ENCODE data around the gene PRICKLE3.

PRICKLE3 gene

DNA sequence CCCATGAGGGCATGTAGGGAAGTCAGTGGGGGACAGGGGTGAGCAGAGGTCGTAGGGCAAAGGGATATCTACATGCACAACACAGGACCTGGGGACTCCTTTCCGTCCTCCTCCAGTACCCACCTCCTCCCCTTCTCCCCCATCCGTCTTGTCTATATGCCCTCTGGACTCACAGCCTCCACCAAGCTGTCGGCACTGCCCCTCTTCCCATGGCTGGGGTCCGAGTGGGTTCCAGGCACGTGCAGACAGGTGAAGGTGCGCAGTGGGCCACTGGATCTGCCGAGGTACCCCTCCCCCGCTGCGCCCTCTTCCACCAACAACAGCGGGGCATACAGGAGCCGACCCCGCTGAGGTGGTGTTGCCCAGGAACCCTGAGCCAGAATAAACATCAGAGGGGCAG is 19.3 kb upstream of the PRICKLE3 start:
- DNase-seq (ENCODE audit: low spot score): no peak

DNA sequence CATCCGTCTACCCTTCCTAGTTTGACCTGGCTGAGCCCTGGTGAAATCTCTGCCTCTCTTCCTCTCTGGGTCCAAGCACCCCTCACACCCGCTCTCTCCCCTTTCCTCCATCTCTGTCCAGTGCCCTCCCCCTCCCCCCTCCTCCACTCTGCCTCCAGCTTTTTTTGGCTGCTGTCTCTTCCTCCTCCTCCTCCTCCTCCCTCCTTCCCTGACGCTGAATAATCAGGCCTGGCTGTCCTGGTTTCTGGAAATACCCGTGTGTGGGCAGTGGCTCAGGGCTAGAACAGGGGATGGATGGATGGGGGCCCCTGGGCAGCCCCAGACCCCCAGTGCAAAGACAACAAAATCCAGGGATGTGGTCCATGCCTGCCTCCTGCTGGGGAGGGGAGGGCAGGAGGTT is 18.5 kb upstream of the PRICKLE3 start:
- DNase-seq (ENCODE audit: low spot score): no peak

DNA sequence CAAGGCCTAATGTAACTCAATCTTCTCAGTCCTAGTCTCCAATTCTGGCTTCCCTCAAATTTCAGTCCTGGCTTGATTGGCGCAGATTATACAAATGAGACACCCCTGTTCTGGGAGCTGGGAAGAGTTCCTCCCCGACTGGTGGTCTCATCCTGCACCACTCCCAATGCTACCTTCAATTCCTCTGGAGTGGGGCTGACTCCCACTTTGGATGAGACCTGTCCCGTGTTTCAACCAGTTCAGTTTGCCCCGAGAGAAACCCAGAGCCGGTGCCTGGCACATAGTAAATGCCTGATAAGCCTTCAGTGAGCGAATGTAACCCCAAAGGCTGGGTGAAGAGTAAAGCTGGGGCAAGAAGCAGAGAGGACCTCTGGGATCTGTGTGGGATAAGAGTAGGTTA is 17.8 kb upstream of the PRICKLE3 start:
- no peak for DNase-seq (ENCODE audit: low spot score)

DNA sequence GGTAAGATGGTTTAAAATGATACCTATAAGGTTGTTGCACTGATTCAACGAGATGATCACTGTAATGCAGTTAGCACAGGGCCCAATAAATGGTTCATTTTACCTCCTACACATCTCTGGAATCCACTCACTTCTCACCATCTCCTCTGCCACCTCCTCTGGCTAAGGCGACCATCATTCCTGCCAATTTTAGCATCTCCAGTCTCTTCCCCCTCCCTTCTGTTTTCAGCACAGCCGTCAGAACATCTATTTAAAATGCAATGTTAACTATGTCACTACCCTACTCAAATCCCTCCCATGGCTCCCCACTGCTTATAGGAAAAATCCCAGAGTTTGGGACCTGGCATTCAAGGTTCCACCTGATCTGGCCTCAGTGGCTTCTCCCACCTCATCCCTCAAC is 17.4 kb upstream of the PRICKLE3 start:
- peak; percentile 39 for DNase-seq (ENCODE audit: low spot score)

DNA sequence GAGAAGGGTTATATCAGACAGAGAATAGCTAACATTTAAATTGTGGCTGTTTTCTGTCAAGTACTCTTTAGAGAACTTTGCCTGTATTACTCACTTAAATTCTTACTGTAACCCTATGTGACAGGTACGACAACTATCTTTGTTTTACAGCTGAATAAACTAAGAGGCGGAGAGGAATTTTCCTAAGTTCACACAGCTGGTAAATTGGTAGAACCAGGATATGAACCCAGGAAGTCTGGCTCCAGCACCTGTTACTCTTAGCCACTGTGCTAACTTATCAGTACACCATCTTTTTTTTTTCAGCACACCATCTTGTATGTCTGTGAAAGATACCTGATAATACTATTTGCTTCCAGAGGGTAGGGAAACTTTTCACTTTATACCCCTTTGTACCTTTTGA is 15.8 kb upstream of the PRICKLE3 start:
- DNase-seq (ENCODE audit: low spot score): no peak

DNA sequence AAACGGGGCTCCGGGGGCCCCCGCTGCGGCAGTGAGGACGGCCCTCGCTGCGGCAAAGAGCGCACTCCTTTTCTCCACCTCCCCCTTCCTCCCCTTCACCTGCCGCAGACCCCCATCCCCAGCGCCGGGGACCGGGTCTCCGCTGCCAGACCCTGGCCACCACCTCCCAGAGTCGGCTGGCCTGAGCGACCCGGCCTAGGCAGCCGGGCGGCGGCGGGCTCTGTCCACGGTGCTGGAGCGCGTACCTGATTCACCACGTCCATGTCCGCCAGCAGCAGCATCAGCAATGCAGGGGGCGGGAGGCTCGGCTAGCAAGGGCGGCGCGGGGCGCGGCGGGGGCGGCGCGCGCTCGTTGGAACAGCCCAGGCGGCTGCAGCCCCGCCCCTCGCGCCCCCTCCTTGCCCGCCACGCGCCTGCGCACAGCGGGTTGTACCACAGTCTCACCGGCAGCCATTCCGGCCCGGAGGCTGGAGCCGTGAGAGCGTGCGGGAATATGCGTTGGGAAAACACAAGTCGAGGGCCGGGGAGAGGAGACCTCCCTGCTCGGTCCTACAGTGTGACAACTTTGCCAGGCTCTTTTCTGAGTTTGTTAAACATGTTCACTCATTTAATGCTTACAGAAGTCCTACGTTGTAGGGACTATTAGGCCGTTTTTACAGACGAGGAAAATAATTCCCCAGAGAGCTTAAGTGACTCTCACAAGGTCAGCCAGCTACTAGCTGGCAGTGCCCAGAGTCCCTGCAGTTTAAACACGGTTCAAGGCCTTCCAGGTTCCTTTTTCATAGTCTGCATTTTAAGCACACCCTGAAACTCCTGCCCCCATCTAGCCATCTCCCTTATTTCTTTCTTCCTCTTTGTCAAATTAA is 14.0 kb upstream of the PRICKLE3 start, which contains the start of gene SYP:
SYP (minus strand) TSS at position 288 of the 866 bp plus-strand sequence; CDS start at position 281, 7 bp downstream.
- DNase-seq (ENCODE audit: low spot score): peak; percentile 80

DNA sequence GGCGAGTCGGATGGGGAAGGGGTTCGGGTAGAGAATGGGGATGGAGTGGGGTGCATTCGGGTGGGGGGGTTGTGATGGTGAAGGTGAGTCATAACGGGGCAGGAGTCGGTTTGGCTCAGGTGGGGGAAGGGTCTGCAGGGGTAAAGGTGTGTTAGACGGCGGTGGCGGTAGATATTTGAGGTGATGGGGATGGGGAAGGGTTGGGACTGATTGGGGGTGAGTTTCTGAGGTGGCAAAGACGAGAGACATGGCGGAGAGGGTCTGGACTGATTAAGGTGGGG is 13.1 kb upstream of the PRICKLE3 start:
- no peak for DNase-seq (ENCODE audit: low spot score)

DNA sequence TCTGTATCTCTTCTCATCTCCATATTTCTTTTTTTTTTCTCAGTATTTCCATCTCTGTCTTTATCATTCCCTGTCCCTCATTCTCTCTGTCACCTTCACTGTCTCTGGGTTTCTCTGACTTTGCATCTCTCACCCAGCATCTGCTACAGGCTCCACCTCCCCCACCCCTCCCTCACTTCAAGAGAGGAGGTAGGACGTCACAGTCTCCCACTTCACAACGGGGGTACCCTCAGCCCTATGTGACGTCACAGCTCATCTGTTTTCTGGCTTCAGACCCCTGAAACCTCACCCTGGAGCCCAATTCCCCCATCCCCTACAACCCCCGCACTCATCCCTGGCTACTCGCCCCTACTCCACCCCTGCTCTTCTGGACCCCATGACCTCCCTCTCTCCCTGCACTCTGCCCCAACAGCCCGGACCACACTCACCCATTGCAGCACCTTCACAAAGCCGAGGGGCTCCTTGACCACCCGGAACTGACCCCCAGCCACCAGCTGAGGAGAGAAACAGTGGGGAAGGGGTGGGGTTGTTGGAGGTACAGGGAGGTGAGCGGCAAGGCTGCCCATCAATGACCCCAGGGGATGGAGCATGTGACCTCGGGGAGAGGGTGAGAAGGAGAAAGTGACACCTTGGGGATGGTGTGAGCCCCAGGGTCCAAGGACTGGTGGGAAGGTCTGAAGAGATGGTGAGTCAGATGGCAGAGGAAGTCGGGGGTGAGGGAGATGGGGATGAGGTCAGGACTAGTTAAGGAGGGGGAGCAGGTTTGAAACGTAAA is 12.6 kb upstream of the PRICKLE3 start:
- no peak for DNase-seq (ENCODE audit: low spot score)

DNA sequence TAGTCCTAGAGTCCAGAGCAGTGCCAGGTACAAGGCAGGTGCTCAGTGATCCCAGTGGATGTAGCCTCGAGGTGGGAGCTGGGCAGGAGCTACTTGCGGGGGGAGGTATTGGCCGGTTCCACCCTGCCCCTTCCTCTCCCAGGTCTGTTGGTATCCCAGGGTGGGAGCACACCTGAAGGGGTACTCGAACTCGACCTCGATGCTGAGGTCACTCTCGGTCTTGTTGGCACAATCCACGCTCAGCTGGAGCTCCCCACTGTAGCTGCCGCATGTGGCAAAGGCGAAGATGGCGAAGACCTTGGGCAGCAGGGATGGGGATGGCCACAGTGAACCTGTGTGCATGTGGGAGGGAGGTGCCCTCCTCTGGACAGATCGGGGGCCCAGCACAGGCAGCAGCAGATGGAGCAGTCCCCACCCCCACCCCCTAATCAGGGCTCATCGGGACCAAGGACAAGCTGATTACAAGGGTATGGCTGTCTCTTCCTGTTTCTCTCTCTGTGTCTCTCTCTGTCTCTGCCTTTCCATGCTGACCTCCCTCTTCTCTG is 11.4 kb upstream of the PRICKLE3 start:
- DNase-seq (ENCODE audit: low spot score): no peak

DNA sequence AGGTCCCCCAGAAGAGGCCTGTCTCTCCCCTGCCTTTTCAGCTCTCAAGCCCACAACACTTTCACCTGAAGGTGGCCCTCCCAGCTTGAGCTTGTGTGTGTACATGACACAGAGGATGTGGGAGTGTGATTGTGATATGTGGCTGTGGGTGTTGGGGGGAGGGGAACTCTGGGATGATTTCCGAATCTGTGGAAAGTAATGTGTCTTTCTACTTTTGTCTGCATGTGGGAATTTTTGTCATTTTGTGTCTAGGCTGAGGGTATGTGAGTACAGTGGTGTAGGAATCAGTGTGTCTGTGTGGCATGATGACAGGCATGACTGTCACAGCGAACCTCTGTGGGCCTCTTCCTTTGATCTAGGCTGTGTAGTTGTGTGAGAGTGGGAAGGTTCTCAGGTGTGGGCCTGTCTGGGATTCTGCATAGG is 7.4 kb upstream of the PRICKLE3 start:
- peak; percentile 45 for DNase-seq (ENCODE audit: low spot score)

DNA sequence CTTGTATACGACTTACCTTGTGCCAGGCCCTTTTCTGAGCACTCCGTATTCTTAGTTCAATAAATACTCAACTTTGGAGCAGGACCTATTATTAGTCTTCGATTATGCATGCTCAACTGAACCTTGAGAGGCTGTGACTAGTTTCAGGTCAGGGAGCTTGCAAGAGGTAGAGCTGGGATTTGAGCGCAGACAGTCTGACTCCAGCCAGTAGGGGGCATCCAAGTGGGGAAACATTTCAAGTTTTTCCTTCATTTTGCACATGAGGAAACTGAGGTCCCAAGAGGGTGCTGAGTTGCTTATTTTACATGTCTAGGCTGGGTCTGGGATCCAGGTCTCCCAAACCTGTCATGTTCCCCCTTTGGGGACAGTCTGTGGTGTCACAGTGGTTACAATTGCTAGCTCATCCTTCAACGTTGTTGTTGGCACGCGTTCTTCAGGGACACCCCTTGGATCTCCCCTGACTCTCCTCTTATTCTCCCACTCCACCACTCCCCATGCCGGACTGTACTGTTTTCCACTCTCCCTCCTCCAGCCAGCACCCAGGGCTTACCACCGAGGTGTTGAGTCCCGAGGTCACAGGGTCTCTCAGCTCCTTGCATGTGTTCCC is 6.7 kb upstream of the PRICKLE3 start:
- DNase-seq (ENCODE audit: low spot score): no peak

DNA sequence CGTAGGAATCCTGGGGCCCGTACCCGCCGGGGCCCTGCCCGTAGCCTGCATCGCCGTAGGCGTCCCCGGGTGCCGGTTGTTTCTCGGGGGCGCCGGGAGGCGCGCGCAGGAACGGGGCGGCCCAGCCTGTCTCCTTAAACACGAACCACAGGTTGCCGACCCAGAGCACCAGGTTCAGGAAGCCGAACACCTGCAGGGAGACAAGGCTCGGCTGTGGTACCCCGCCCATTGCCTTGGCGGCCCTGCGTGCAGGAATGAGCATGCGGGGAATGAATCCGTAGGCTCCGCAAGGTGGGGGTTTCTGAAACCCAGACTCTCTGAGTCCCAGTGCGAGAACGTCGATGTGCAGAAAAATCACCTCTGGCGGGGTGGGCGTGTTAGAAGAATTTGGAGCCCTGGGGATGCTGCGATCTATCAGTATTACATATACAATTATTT is 5.4 kb upstream of the PRICKLE3 start:
- DNase-seq (ENCODE audit: low spot score): no peak

DNA sequence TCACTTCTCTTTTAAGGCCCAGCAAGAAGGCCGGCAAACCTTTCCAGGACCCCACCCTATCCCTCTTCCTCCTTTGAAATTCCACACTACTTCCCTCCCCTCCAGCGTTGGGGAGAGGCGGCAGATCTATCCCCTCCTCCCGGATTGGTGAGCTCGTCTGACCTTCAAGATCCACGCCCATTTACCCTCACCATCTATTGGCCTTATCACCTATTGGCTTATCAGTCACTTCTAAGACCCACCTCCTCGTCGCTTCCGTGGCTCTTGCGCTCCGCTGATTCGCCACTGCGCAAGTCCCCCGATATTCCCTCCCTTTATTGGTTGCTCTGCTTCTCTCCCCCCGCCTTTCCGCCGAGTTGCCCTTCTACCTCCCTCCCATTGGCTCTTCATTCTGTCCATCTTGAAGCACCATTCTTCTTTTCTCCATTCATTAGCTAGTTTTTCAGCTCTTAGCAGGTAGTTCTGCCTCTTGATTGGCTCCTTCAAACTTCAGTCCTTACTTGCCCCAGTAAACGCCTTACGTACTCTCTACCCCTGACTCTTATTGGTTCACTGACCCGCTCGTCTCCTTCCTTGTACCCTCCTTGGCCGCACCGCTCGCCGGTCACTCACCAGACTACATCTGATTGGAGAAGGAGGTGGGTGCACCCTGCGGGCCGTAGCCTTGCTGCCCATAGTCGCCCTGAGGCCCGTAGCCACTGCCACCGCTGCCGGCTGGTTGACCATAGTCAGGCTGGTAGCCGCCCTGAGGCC is 4.8 kb upstream of the PRICKLE3 start:
- peak; percentile 98 for DNase-seq (ENCODE audit: low spot score)

DNA sequence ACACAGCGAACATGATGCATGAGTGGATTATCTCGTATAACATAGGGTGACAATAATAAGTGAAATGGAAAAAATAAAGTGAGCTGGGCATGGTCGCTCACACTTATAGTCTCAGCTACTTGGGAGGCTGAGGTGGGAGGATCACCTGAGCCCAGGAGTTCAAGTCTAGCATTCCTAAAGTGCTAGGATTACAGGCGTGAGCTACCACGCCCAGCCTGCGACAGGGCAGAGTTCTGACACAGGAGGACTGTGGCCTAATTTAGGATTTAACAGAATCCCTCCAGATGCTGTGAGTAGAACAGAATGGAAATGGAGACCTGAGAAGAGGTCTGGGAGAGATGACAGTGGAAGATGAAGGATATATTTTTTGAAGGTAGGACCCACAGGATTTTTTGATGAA is 3.4 kb upstream of the PRICKLE3 start:
- DNase-seq (ENCODE audit: low spot score): no peak

DNA sequence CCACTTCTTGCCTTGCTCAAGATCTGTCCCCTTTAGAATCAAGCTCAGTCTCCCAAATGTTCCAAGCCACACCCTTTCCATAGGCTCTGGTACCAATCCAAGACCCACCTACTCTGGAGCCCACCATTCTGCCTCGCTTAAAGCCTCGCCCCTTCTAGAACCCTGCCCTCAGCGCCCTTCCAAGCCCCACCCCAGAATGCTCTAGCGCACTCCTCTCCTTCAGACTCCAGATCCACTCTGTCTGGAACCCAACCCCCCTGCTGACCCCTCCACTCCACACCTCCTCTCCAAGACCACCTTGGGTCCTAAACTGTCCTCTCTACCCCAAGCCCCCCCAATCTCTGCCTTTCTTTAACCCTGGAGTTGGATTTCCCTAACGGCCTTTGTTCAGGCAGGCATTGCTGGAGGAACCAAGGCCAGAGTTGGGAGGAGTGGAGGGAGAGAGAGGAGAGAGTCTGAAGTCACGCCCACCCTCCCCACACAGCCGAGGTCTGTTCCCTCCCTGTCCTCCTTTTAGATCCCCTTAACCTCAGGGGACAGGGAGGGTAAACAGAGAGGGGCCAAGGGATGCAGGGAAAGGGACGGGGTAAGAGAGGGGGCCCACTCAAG is 2.4 kb upstream of the PRICKLE3 start:
- no peak for DNase-seq (ENCODE audit: low spot score)

DNA sequence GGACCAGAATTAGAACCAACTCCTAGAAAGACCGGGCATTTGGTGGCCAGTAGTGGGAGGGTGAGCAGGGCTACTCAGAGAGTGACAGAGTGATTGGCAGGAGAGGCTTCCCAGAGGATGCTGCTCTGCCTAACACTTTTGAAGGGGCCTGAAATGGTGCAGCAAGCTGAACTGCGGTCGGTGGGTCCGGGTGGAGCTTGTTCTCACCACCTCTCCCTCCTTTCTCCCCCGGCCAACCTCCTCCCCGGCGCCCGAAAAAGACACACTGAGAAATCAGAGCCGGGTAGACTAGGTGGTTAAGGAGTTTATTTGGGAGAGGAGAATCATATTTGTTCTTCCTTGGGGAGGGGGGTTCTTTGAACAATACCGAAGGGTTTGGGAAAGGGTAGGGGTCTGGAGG is 1.4 kb upstream of the PRICKLE3 start:
- no peak for DNase-seq (ENCODE audit: low spot score)

DNA sequence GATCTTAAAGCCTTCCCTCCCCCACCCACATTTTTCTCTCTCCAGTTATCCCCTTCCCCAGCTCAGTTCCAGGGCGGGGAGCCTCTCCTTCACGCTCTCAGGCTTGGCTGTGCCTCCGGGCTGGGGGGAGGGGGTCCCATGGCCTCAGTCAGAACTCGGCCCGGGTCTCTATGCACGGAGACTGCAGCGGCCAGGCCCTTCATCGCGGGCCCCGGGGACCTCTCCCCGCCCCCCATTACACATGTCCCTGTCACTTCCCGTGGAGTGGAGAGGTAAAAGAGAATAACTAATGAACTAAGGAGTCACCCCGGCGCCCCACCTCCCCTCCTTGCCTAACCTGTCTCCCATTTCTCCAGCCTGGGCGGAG is 838 bp upstream of the PRICKLE3 start:
- no peak for DNase-seq (ENCODE audit: low spot score)

DNA sequence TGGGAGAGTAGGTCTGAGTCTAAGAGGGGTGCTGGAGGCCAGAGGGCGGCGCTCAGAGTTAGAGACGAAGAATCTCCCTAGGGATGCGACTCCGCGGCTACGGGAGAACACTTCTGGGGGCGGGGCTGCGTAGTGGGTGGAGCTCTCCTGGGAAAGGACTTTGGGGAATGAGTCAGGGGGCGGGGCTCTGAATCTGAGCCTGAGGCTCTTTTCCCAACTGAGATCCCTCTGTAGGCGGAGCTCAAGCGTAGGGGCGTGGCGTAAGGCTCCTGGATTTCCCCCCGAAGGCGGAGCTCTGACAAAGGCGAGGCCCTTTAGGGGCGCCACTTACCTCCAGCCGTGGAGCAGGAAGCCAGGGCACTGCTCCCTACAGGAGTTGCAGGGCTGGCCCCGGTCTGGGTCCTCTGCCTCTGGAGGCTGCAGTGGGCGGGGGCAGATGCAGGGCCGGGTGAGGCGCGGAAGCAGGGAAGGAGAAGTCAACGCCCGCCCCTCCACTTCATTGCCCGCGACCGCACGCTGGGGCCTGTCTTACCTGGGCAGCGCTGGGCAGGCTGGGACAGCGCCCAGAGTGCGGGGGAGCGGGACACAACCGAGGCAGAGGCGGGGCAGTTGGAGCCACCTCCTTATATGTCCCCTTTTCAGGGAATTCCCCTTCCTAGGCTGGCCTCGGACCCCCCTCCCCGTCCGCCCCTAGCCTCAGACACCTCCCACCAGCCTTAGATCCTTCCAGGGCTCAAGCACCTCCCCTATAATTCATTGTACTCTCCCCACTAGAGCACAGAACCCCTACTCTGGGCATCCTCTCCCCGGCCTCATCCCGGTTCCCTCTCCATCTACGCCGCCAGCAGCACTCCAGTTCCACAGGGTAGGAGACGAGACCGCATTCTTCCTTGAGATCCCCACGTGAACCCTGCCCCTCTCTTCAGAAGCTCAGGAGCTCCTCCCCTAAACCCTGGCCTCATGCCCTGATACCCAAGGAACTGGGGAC is 1.6 kb downstream of the PRICKLE3 start:
- peak; percentile 58 for DNase-seq (ENCODE audit: low spot score)

DNA sequence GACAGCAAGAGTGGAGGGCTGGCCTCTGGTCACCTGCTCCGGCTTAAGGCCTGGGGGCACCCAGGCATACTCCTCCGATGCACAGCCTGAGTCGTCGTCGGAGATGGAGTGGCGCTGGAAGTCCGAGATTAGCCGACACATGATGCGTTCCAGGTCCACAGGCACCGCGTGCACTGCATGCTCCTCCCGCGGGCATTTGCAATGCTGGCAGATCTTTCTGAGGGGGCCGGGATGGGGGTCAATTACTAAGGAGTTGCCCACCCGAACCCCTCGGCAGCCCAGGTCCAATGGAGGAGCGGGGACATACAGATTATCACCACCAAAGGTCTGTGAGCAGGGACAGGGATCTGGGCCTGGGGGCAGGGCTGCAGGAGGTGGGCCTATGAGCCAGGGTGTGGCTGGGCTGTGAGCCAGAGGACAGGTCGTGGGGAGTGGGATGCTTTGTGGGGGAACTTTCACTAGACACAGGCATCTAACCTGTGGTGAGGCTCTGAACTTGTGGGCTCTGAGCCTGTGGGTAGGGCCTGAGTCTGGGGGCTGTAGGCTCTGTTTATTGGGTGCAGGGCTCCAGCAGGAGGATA is 2.4 kb downstream of the PRICKLE3 start:
- DNase-seq (ENCODE audit: low spot score): no peak

DNA sequence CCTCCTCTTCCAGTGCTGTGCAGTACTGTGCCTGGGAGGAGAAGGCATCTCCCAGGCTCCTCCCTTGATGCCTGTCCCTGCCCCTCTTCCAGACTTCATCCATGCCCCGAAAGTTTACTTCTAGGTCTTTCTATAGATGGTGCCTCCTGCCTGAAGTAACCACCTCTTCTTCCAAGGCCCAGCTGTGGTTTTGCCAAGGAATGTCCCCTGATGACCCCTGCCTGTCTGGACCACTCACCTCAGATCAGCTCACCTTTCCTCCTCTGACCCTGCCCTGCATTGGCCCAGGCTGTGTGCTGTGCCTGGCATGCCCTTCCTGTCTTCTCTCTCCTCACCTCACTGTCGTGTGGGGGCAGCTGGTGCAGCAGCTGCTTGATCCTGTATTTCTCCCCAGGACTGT is 6.8 kb downstream of the PRICKLE3 start:
- DNase-seq (ENCODE audit: low spot score): no peak
